Measurements from ENCODE around the gene NDUFA3.

NDUFA3 gene

GRCh38 chr19:54137699-54138488, 35.2 kb downstream of the NDUFA3 start, which contains the start of gene CNOT3:
CNOT3 (plus strand) TSS chr19:54137762; CDS start chr19:54142979, 5,217 bp downstream.
- DNase-seq (ENCODE audit: low read depth) = no peak

GRCh38 chr19:54138489-54139256, 36.0 kb downstream of the NDUFA3 start:
- no peak for DNase-seq (ENCODE audit: low read depth)

- peak; percentile 57 for DNase-seq (ENCODE audit: low read depth)
Measured at GRCh38 chr19:54141356-54141755, 38.7 kb downstream of the NDUFA3 start.

DNA sequence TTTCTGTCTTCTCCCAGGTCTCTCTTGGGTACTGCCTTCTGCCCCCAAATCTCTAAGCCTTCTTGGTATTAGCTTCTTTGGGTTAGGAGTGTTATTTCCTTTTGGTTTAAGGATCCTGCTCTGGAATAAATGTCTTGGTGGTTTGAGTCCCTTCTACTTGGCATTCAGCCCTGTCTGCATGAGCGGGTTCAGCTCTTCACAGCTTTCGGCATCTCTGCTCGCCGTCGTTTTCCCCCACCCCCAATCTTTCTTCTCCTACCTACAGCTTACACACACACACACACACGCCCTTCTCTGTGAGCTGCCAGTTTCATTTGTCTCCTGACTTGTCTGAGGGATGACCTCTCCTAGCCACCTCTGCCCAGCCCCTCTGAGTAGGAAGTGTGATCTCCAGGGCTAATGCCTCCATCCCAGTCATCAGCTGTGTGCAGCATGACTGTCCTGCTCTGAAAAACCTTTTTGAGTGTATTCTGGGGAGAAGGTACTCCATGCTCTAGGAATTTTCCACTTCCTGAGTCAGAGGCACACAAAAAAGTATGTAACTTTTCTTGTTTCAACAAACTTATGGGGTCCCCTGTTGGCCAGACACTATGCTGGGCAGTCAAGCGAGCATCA, 39.6 kb downstream of the NDUFA3 start:
- no peak for DNase-seq (ENCODE audit: low read depth)

- no peak for DNase-seq (ENCODE audit: low read depth)
Measured at GRCh38 chr19:54145541-54146158, 43.0 kb downstream of the NDUFA3 start.

DNA sequence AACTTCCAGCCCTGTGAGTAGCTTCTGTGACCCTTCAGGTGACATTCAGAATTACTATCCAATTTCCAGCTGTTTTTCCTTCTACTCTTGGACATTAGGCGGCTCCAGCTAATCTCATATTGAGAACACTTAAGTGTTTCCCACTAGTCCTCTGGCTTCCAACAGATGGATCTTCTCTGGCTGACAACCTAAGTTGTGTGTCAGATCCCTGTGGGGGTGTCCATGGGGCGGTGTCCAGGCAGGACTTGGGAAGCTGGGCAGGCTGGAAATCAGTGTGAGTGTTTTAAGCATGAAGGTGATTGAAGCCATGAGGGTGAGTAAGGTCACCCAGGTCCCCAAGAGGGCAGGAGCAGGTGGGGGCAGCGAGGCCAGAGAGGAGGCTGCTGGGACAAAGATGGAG, 45.0 kb downstream of the NDUFA3 start:
- no peak for DNase-seq (ENCODE audit: low read depth)

DNA sequence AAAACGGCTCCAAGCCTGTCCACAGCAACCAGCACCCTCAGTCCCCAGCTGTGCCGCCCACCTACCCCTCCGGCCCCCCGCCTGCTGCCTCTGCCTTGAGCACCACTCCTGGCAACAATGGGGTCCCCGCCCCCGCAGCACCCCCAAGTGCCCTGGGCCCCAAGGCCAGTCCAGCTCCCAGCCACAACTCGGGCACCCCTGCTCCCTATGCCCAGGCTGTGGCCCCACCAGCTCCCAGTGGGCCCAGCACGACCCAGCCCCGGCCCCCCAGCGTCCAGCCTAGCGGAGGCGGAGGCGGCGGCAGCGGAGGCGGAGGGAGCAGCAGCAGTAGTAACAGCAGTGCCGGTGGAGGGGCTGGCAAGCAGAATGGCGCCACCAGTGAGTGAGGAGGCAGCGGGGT, 45.5 kb downstream of the NDUFA3 start:
- DNase-seq (ENCODE audit: low read depth) = no peak

GRCh38 chr19:54149021-54149812, 46.6 kb downstream of the NDUFA3 start:
- no peak for DNase-seq (ENCODE audit: low read depth)

GRCh38 chr19:54151362-54152035, 48.8 kb downstream of the NDUFA3 start:
- DNase-seq (ENCODE audit: low read depth) = no peak

- no peak for DNase-seq (ENCODE audit: low read depth)
Measured at GRCh38 chr19:54152267-54152666, 49.6 kb downstream of the NDUFA3 start.

- DNase-seq (ENCODE audit: low read depth) = no peak
Measured at GRCh38 chr19:54152878-54153524, 50.3 kb downstream of the NDUFA3 start.

DNA sequence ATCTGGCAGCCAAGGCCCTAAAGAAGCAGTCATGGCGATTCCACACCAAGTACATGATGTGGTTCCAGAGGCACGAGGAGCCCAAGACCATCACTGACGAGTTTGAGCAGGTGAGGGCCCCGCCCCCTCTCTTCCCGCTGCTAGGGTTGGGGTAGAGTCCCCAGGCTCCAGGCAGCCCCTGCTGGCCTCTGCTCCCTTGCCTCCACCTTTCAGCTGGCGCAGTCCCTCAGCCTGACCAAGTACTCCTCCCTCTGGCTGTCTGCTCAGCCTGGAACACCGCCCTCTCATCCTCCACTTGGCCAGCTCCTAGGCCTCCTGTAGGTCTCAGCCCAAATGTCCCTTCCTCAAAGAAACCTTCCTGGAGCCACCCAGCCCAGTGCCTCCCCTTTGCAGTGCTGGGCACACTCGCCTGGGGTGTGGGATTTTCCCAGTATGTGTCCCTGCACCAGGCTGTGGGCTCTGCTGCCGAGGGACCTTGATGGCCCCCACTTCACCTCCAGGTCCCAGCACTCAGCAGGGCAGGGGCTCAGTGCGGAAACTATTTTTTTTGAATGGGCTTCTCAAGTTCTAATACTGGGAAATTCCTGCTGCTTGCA, 51.2 kb downstream of the NDUFA3 start:
- no peak for DNase-seq (ENCODE audit: low read depth)

- peak; percentile 60 for DNase-seq (ENCODE audit: low read depth)
Measured at GRCh38 chr19:54154603-54155345, 52.1 kb downstream of the NDUFA3 start.

- no peak for DNase-seq (ENCODE audit: low read depth)
Measured at GRCh38 chr19:54155694-54156093, 53.0 kb downstream of the NDUFA3 start.

GRCh38 chr19:54156490-54156889, 53.8 kb downstream of the NDUFA3 start:
- no peak for DNase-seq (ENCODE audit: low read depth)

DNA sequence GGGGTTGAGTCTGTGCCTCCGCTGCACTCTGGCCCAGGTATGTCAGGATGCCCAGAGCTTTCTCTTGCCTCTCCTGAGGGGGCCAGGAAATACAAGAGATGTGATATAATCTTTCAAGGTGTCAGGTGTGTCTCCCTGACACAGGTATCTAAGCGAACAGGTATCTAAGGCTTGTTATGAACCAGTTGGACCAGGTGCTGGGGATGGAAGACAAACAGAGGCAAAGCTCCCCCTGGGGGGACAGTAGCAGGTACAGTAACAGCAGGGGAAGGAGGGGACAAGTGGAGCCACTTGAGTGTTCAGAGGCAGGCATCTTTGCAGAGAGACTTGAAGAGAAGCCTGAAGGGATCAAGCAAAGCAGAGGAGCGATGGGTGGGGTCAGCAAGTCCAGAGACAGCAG, 54.3 kb downstream of the NDUFA3 start:
- no peak for DNase-seq (ENCODE audit: low read depth)
